Keratinocyte (primary cell): Measurements from ENCODE around the gene MAD2L2. TPM values are rescaled to one million over a fixed set of nuclear protein-coding genes. Genes with fewer than 3 reads are reported as not detected.

Source experiments
- DNase-seq: peaks from one replicate; pipeline ENCODE4 v3.0.0-alpha.2; 2011; ENCODE audit warnings: low read depth, missing footprints, low spot score
- FAIRE-seq: peaks from 2 replicates; lab custom pipeline; 2011; peaks lifted over from hg19 to GRCh38; lab: Jason Lieb, UNC
- H2AFZ ChIP-seq: 2 replicates; pipeline ENCODE4 v1.6.0; 2012; ENCODE audit warnings: low read length, control low read depth, inconsistent platforms; ENCODE audit not compliant: control insufficient read depth
- H3K27ac ChIP-seq: 2 replicates; pipeline ENCODE4 v1.5.1; 2011; ENCODE audit warnings: low read length; ENCODE audit not compliant: control insufficient read depth, insufficient read depth
- H3K27me3 ChIP-seq: 3 replicates; pipeline ENCODE4 v1.6.0; 2011; ENCODE audit warnings: low read length; ENCODE audit not compliant: control insufficient read depth, insufficient read depth; ENCODE audit errors: extremely low read depth
- H3K36me3 ChIP-seq, 2 experiments: 2 replicates in 1 of 2; 3 replicates in 1 of 2; pipeline ENCODE4 v1.5.1; 2011; ENCODE audit warnings: low read length in 2 of 2, mild to moderate bottlenecking in 1 of 2; ENCODE audit not compliant: control insufficient read depth in 2 of 2, insufficient read depth in 2 of 2; ENCODE audit errors: extremely low read depth in 1 of 2
- H3K4me1 ChIP-seq: 3 replicates; pipeline ENCODE4 v1.5.1; 2011; ENCODE audit warnings: low read length; ENCODE audit not compliant: control insufficient read depth, insufficient read depth; ENCODE audit errors: extremely low read depth
- H3K4me2 ChIP-seq: 3 replicates; pipeline ENCODE4 v1.6.0; 2011; ENCODE audit warnings: low read depth, low read length; ENCODE audit not compliant: control insufficient read depth, insufficient read depth; ENCODE audit errors: extremely low read depth
- H3K4me3 ChIP-seq, 3 experiments: fragments of 200-600 bp in 1 of 3; sonication (generic) in 1 of 3; 2 replicates in 2 of 3; 3 replicates in 1 of 3; pipeline ENCODE4 v1.5.1; 2011 to 2016; ENCODE audit warnings: low read length in 3 of 3, mild to moderate bottlenecking in 3 of 3, control low read depth in 2 of 3, inconsistent platforms in 1 of 3, low read depth in 1 of 3, mixed read lengths in 1 of 3, mixed run types in 1 of 3, moderate library complexity in 1 of 3; ENCODE audit not compliant: control insufficient read depth in 2 of 3, insufficient read depth in 2 of 3; ENCODE audit errors: extremely low read depth in 1 of 3
- H3K79me2 ChIP-seq: 2 replicates; pipeline ENCODE4 v1.6.0; 2012; ENCODE audit warnings: low read length; ENCODE audit not compliant: control insufficient read depth, insufficient read depth
- H3K9ac ChIP-seq: 3 replicates; pipeline ENCODE4 v1.6.0; 2011; ENCODE audit warnings: low read length; ENCODE audit not compliant: control insufficient read depth, insufficient read depth; ENCODE audit errors: extremely low read depth
- H3K9me1 ChIP-seq: 3 replicates; pipeline ENCODE4 v1.6.0; 2011; ENCODE audit warnings: low read length; ENCODE audit not compliant: control insufficient read depth, insufficient read depth; ENCODE audit errors: extremely low read depth
- H3K9me3 ChIP-seq: 2 replicates; pipeline ENCODE4 v1.5.1; 2012; ENCODE audit warnings: low read depth, low read length; ENCODE audit not compliant: control insufficient read depth
- H4K20me1 ChIP-seq: 3 replicates; pipeline ENCODE4 v1.6.0; 2011; ENCODE audit warnings: low read length; ENCODE audit not compliant: control insufficient read depth, insufficient read depth; ENCODE audit errors: extremely low read depth
- EZH2 ChIP-seq: IDR thresholded peaks from one replicate; pipeline ENCODE4 v1.6.1; 2012; ENCODE audit warnings: inconsistent platforms, mild to moderate bottlenecking, low read length, moderate library complexity
- dilution Hi-C: fragments of 300-500 bp; cut with MboI; formaldehyde crosslinking; loops from one replicate; pipeline ENCODE4 v1.7.0; 2020; ENCODE audit warnings: low sequenced_read_pairs; ENCODE audit not compliant: extremely low pct_ligation_motif_present
- polyA plus RNA-seq, 5 experiments: library from polyadenylated mRNA; depleted of rRNA in 3 of 5; stranded (reverse) in 3 of 5; stranded (forward) in 1 of 5; unstranded in 1 of 5; fragments of >200 nt; gene quantifications; 1 replicate in 1 of 5; 2 replicates in 3 of 5; 3 replicates in 1 of 5; pipeline versions ENCODE4 v1.2.1 to v1.2.3, GENCODE V29; 2011 to 2012; ENCODE audit warnings: missing spikeins in 2 of 5, low read depth in 1 of 5, low replicate concordance in 1 of 5
- TF ChIP-seq, protein P1 (sequence below), 3 experiments: IDR thresholded peaks in 1 of 3; conservative IDR thresholded peaks in 1 of 3; optimal IDR thresholded peaks in 1 of 3; 2 replicates in 2 of 3; 3 replicates in 1 of 3; pipeline versions ENCODE3 to v1.5.1; 2011; ENCODE audit warnings: low read length in 3 of 3, mild to moderate bottlenecking in 3 of 3, moderate library complexity in 2 of 3, control low read depth in 1 of 3, inconsistent platforms in 1 of 3; ENCODE audit not compliant: insufficient read depth in 2 of 3; ENCODE audit errors: extremely low read depth in 1 of 3

Gene MAD2L2
- polyA plus RNA-seq, 1 donor (not counting 4 experiments of a cell fraction or from before 2014, with no cell fraction given), result 24.8 TPM

GRCh38 chr1:11641776-11642305 is 39.1 kb downstream of the MAD2L2 start:
- no peak for FAIRE-seq
- H3K27ac ChIP-seq, result no peak overlapping the region
- no peak for TF ChIP-seq EZH2
- TF ChIP-seq, protein P1, sequence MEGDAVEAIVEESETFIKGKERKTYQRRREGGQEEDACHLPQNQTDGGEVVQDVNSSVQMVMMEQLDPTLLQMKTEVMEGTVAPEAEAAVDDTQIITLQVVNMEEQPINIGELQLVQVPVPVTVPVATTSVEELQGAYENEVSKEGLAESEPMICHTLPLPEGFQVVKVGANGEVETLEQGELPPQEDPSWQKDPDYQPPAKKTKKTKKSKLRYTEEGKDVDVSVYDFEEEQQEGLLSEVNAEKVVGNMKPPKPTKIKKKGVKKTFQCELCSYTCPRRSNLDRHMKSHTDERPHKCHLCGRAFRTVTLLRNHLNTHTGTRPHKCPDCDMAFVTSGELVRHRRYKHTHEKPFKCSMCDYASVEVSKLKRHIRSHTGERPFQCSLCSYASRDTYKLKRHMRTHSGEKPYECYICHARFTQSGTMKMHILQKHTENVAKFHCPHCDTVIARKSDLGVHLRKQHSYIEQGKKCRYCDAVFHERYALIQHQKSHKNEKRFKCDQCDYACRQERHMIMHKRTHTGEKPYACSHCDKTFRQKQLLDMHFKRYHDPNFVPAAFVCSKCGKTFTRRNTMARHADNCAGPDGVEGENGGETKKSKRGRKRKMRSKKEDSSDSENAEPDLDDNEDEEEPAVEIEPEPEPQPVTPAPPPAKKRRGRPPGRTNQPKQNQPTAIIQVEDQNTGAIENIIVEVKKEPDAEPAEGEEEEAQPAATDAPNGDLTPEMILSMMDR (optimal IDR thresholded peaks at IDR 0.05 in 1 of 3, IDR thresholded peaks at IDR 0.05 in 1 of 3, conservative IDR thresholded peaks at IDR 0.05 in 1 of 3; ENCODE audit: extremely low read depth in 1 of 3, insufficient read depth in 2 of 3, low read length in 3 of 3), result no peak

DNA sequence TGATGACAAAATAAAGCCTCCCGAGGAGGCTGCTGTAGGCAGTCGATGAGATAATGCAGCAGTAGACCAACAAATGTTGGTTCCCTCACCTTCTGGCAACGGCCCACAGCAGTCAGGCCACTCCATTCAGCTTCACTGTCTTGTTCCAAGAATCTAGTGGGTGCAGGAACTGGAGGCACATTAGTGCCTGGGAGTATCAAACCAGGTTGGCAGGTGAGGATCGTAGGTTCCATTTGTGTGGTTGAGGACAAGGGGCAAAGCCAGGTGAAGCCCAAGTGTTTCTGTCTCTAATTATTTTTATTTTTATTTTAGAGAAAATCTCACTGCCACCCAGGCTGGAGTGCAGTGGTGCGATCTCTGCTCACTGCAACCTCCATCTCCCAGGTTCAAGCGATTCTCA is 40.0 kb downstream of the MAD2L2 start:
- Histone ChIP-seq H3K4me1 (no peaks in the 10 kb centered on the region), H2AFZ (no peak overlapping the region), H3K36me3 (no peaks in the 10 kb centered on the region), H3K9me3 (no peaks in the 10 kb centered on the region), H3K27ac (no peak overlapping the region), H4K20me1 (no peaks in the 10 kb centered on the region), H3K9me1 (no peaks in the 10 kb centered on the region), H3K27me3 (no peaks in the 10 kb centered on the region), H3K4me3 (no peak overlapping the region), H3K79me2 (no peaks in the 10 kb centered on the region), H3K4me2 (no peak overlapping the region), H3K9ac (no peak overlapping the region)
- FAIRE-seq, result no peak
- no peak for DNase-seq
- TF ChIP-seq, protein P1 (optimal IDR thresholded peaks at IDR 0.05 in 1 of 3, IDR thresholded peaks at IDR 0.05 in 1 of 3, conservative IDR thresholded peaks at IDR 0.05 in 1 of 3; ENCODE audit: extremely low read depth in 1 of 3, insufficient read depth in 2 of 3, low read length in 3 of 3), result no peak
- TF ChIP-seq EZH2, result no peak
- dilution Hi-C loops, result no loop called here

More at GRCh38 chr1:11641776-11642305, 39.1 kb downstream of the MAD2L2 start:
- no peaks in the 10 kb centered on the region for H3K4me1 ChIP-seq
- no peak overlapping the region for H3K9ac ChIP-seq
- no peaks in the 10 kb centered on the region for H3K36me3 ChIP-seq
- no peak overlapping the region for H3K4me2 ChIP-seq
- no peak overlapping the region for H2AFZ ChIP-seq
- H3K79me2 ChIP-seq, result no peaks in the 10 kb centered on the region
- DNase-seq, result no peak
- no peak overlapping the region for H3K4me3 ChIP-seq
- no peaks in the 10 kb centered on the region for H4K20me1 ChIP-seq
- dilution Hi-C loops, result no loop called here
- H3K27me3 ChIP-seq, result no peaks in the 10 kb centered on the region
- no peaks in the 10 kb centered on the region for H3K9me3 ChIP-seq
- H3K9me1 ChIP-seq, result no peaks in the 10 kb centered on the region
